ENCODE data around the gene GPR148. TPM values are rescaled to one million over a fixed set of nuclear protein-coding genes. Genes with fewer than 3 reads are reported as not detected.

The GPR148 gene
- total and polyA plus RNA-seq, 2 of the 8 experiments (the other 6 are each of a cell fraction or from before 2014, with no cell fraction given) = 0.05 TPM; not detected in 1

DNA sequence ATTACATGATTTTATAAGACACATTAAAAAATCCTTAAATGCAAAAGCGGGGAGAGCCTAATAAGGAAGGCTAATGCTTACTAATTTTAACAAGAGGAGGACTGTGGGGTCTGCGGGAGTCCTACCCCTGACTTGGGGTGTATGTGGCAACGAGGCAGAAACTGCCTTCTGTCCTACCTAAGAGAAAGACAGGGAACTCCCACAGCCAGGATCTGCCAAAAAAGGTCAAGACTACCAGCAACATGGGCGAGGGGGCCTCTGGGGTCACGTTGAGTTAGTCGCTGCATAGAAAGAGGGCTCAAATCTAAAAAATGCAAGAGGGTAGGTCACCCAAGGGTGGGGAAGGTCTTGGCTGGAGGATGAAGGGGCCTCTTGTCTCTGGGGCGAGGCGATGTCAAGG, 25.9 kb downstream of the GPR148 start:
- Histone ChIP-seq H2AK5ac (ENCODE audit: low read depth, low read length) (no peak overlapping the region), H4K20me1 (replicated peaks in 1 of 2; ENCODE audit: control insufficient read depth in 1 of 2, insufficient read depth in 2 of 2, low read length in 2 of 2) (peaks cover 0 to 2% of the 10 kb centered on the region in 2 experiments), H3K9ac (replicated peaks in 1 of 4; ENCODE audit: extremely low read depth in 1 of 4, low read depth in 3 of 4, low read length in 3 of 4) (peak overlapping the region in 1 of 4 experiments; percentile 13; a peak in 1 of 7 replicates), H2AFZ (ENCODE audit: low read length) (peak overlapping the region; percentile 72), H3K27me3 (replicated peaks in 1 of 4; ENCODE audit: control insufficient read depth in 3 of 4, extremely low read depth in 1 of 4, insufficient read depth in 3 of 4, low read length in 3 of 4) (peaks cover 2 to 27% (median 21%) of the 10 kb centered on the region in 4 experiments), H4K5ac (ENCODE audit: insufficient read length, low read depth, low read length) (no peak overlapping the region), H2BK15ac (ENCODE audit: low read length) (no peak overlapping the region), H3K14ac (ENCODE audit: insufficient read length) (no peak overlapping the region), H2BK120ac (replicated peaks; ENCODE audit: low read depth, low read length) (no peak overlapping the region), H4K91ac (replicated peaks; ENCODE audit: insufficient read length, low read length) (no peak overlapping the region), H2BK5ac (ENCODE audit: low read depth, low read length) (no peak overlapping the region), H2BK12ac (ENCODE audit: low read depth, low read length) (no peak overlapping the region), H3K27ac (ENCODE audit: low read depth, low read length) (no peak overlapping the region), H3K4me3 (ENCODE audit: extremely low read depth in 1 of 4, insufficient read depth in 2 of 4, low read depth in 3 of 4, low read length in 4 of 4) (peak overlapping the region; percentile 65 to 82 (median 68); a peak in 7 of 8 replicates), H3K36me3 (ENCODE audit: control insufficient read depth in 2 of 4, insufficient read depth in 4 of 4, low read length in 3 of 4) (no peaks in the 10 kb centered on the region), H3K4me1 (replicated peaks in 1 of 4; ENCODE audit: control insufficient read depth in 3 of 4, insufficient read depth in 4 of 4, low read length in 3 of 4) (peaks cover 0 to 8% (median 5%) of the 10 kb centered on the region in 4 experiments; a peak in 6 of 7 replicates), H3K4ac (replicated peaks; ENCODE audit: insufficient read length, low read depth, low read length) (no peak overlapping the region), H3K18ac (ENCODE audit: extremely low read depth, low read length) (no peak overlapping the region), H3K23me2 (ENCODE audit: low read depth, low read length) (peaks cover 11% of the 10 kb centered on the region), H3K23ac (ENCODE audit: insufficient read length) (no peak overlapping the region), H2BK20ac (ENCODE audit: low read length) (no peak overlapping the region), H3K79me1 (ENCODE audit: low read depth, low read length) (no peaks in the 10 kb centered on the region), H3K56ac (replicated peaks; ENCODE audit: insufficient read length, low read depth, low read length) (no peak overlapping the region), H4K8ac (ENCODE audit: extremely low read depth, insufficient read depth, low read length) (no peak overlapping the region), H3K9me3 (ENCODE audit: insufficient read depth in 2 of 2, low read depth in 1 of 2, low read length in 1 of 2) (no peaks in the 10 kb centered on the region), H3K4me2 (ENCODE audit: insufficient read depth in 1 of 2, low read depth in 2 of 2, low read length in 2 of 2) (peak overlapping the region; percentile 99), H3K79me2 (ENCODE audit: control insufficient read depth in 1 of 2, insufficient read depth in 2 of 2, low read length in 2 of 2) (no peaks in the 10 kb centered on the region)
- no peak for TF ChIP-seq SIRT6 (IDR thresholded peaks at IDR 0.05; ENCODE audit: low read length)
- TF ChIP-seq EZH2 (IDR thresholded peaks at IDR 0.05; ENCODE audit: low read depth, low read length, severe bottlenecking) = peak; percentile 37
- CTCF ChIA-PET (ENCODE audit: partially characterized antibody) = interaction anchor here (2.5 kb wide), 1 partner anchor 12 kb away, joined by 6 read pairs; no protein-coding TSS in a partner anchor
- POLR2A ChIA-PET (ENCODE audit: partially characterized antibody) = no interaction called here
- no peak for FAIRE-seq
- WGBS, 2 experiments (ENCODE audit: extremely low coverage in 1 of 2, insufficient coverage in 1 of 2, insufficient read length in 1 of 2, insufficient replicate concordance in 2 of 2, low coverage in 1 of 2, low lambda C conversion rate in 2 of 2, missing lambda C conversion rate in 1 of 2) = 44% methylated on average over 8 of the region's 8 CpGs; no CpG with 5 or more reads in 1 of the 2 experiments
- no peak for DNase-seq (ENCODE audit: low read depth in 1 of 2, low spot score in 2 of 2)

Measured in H1 (cell line).